Putamen (tissue), 1 donor: Measurements from ENCODE around the gene USP6NL.

Source experiments
- DNase-seq: peaks from one replicate; pipeline ENCODE4 v3.0.0-alpha.2; 2016; ENCODE audit warnings: low spot score

Gene USP6NL

DNA sequence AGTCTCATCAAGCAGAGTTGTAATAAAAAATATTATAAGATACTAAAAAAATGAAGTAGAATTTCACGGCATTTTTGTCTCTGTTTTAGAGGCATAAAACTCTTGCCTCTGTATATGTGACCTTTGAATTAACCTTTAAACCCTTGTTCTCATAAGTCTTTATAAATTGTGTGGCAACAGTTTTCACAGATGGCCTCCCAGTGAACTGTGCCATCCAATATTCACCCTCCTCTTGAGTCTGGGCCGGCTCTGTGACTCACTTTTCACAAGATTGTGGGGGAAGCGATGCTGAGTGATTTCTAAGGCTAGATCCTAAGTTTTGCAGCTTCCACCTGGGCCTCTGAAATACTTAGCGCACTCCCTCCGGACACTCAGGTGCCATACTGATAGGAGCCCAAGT is 4.6 kb upstream of the USP6NL start:
- DNase-seq = no peak

DNA sequence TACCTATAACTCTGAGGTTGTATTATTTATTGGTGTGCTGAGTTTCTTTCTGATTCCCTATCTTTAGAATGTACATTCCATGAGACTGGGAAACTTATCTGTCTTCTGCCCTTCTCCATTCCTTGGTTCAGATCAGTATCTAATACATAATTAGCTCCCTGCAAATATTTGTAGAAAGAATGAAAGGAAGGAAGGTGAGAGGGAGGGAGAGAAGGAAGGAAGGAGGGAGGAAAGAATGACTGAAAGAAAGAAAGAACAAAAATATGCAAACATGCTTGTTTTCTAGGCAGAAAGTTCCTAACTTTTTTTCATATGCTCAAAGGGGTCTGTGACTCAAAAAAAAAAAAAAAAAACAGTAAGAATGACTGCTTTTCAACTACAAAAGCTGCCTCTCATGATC is 3.9 kb upstream of the USP6NL start:
- DNase-seq = no peak

DNA sequence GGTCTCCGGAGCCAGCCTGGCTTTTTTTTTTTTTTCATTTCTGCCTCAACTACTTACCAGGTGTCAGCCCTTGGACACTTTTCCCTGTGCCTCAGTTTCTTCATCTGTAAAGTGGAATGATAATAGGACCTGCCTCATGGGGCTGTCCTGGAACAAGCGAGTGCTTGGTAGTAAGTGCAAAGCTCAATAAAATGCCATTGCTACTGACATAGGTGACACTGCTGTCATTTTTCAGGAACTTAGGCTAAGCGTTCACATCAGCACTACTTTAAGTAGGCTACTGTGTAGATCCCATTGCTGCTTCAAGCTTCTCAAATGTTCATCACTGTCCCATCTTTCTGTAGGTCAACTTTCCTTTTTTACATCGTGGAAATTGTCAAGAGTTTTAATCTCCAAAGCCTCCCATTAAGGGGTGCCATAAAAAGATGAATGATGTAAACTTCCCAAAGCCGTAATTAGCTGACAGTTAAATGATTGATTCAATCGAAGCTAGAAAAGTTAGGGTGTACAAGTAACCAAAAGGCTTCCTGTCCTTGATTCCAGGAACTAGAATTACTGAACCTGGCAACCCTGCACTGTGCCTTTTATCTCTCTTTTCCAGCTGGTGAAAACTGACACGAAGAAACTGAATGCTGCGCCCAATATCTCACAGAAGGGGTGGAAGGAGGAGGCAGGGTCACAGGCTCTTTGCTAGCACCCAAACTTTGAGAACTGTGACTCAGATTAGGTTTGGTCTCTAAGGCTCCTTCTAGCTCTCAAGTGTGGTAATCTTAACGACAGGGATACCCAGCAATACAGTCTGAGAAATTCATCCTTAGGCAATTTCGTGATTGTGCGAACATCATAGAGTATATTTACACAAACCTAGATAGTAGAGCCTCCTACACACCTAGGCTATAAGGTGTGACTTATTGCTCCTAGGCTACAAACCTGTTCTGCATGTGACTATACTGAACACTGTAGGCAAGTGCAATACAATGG is 861 bp upstream of the USP6NL start:
- peak; percentile 17 for DNase-seq

DNA sequence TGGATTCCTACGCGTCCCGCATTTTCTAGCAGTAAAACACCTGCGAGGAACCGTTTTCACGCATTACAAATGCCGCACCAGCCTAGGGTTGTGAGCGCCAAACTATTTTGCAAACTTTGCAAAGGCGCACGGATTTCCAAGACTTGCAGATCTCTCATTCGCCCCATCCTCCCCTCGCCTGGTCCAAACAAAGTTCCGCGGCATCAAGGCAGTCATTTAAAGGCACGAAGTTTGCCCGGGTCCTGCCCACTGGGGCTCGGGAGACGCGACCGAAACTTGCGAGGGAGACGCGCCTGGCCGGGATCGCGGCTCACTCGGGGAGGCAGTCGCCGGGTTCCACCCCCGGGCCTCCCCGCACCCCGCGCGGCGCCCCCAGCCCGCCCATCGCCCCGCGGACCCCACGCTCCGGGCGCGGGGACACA is 613 bp downstream of the USP6NL start:
- no peak for DNase-seq

DNA sequence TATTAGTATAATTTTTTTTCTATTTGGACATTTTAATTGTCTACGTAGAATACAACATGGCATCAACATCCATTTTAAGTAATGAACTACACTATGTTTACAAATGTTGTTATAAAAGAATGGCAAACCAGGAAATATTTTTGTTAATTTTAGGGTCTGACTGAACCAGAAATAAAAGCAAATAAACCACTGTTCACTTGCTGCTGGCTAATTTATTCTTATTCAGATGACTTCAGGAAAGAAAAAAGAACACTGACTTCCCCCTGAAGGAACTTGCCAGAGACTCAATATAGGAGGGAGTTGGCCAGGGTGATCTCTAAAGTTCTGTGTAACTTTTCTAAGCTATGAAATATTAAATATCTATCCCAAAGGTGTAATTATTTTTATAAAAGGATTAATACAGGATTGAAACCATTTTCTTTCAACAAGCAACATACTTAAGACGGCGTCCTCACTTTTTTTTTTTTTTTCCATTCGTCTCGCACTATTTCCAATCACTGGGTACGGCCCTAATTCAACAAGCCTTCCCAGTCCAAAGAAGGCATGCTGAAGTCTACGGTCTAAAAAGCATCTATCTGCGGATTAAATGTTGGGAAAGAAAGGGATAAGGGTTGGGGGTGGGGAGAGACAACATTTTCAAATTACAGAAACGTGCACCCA is 1.2 kb downstream of the USP6NL start:
- DNase-seq = no peak

DNA sequence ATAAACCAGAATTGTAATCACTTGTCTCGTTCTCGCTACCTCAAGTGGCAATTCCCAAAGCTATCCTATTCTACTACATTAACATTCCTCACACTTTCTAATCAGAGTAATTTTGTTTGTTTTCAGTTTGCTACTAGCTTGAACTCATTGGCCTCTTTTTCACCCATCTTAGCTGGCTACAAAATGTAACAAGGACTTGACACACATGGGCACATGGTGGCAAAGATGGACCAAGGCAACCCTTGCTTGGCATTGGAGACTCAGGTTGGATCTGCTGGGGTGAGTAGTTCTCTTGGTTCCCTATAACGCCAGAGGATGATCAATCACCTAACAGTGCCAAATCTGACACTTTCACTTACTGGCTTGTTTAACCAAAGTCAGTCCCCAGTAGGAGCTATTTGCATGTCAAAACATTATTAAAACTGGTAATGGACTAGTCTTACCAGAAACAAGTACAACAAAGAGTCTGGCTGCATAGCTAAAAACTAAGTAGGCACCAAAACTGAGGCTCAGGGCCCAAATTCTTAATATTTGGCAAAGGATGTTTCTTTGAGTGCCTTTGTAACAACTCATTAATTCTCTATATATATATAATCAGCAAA is 1.9 kb downstream of the USP6NL start:
- DNase-seq = no peak

DNA sequence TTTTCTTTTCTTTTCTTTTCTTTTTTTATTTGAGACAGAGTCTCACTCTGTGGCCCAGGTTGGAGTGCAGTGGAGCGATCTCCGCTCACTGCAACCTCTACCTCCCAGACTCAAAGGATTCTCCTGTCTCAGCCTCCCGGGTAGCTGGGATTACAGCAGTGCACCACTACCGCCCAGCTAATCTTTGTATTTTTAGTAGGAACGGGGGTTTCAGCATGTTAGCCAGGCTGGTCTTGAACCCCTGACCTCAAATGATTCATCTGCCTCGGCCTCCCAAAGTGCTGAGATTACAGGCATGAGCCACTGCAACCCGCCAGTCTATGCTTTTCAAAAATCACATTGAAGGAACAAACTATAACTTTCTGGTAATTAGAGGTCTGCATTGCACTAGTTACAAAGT is 2.4 kb downstream of the USP6NL start:
- DNase-seq = no peak

DNA sequence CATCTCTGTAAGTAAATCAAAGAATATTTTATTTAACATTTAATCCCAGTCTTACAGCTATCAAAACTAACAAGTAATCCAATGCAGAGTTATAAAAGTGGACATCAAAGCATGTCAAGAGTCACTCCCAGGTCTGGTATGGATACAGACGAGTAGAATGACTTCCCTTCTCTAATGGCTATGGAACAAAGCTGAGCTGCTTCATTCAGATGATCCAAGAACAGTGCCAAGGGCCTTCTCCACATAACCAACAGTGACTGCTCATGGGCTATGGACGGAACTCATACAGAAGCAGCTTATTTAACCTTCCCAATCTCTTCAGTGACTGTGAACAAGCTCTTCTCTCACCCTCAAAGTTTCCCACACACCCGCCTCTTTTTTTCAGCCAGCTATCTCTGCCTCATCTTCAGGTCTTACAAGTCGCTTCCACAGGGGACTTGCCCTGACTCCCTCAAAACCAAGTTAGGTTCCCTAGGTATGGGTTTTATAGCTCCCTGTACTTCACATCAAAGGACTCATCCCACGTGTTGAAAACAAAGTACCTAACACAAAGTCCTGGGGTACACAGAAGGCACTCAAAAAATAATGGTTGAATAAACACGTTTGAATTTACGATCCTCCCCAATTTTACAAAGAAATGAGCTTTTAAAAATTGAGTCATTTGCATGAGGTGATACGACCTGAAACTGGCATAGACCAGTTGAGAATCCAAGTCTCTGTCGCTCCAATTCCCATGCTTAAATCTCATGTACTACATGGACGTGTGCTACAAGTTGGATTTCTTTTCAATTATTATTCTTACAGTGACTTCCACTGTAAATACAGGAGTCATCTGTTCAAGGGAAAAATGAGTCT is 3.1 kb downstream of the USP6NL start:
- DNase-seq = no peak

DNA sequence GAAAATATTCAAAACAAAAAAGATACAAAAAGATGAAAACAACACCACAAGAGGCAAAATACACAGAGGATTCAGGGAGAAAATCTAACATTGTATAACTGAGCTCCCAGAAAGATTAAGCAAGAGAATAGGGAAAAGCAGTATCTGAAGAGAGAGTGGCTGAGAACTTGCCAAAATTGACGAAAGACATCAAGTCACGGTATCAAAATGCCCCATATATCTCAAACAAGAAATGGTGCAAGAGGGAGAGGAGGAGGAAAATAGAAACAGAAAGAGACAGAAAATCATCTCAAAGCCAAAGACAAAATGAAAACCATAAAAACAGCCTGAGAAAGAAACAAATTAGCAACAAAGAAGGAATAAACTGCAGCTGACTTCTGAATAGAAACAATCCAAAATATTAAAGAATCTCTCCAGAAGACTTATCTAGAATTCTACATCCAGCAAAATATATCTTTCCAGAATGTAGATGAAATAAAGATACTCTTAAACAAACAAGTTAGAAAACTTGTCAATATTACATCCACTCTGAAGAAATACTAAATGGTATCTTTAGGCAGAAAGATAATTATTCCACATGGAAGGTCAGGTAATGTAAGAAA is 5.5 kb downstream of the USP6NL start:
- DNase-seq = no peak

DNA sequence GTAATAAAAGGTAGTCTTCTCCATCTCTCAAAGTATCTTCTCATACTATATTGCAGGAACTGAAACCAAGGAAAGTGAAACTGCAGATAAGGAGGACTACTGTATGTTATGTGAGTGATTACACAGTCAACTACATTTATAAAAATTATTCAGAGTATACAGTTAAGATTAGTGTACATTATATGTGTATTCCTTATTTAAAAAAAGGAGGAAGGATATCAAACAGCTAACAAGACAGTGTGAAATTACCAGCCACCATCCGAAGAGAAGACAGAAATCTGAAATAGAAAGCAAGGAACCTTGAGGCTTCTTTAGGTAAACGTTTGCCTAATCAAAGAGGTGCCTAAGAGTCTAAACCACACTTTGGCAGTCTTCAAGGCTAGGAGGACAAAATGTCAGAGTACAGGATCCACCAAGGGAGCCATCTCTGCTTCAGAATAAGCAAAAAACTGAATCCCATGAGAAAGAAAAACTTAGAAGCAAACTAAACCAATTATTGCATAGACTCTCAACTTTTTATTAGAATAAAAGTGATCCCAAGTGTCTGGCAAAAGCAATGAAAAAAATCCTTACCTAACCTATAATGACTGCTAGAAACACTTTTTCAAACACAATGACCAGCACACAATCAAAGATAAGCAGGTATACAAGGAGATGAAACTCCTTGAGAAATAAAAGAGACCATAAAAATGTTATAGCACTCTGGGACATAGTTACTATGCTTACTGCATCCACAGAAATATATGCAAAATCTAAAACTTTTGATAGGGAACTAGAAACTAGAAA is 6.4 kb downstream of the USP6NL start:
- DNase-seq = no peak

DNA sequence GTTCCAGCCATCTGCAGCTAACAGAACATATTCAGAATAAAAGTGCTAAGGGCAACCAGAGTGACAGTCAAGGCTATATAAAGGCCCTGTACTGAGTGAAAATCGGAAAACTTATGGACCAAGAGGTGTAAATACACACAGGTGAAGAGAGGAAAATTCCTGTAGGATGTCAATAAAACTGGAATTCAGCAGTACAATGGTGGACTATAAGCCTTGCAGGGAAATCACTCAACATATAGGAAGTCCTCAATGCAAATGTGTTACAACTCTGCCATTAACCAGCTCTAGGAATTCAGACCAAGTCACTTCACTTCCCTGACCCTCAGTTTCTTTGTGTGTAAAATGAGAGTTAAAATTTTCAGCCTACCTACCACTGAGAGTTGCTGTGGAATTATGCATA is 7.7 kb downstream of the USP6NL start:
- no peak for DNase-seq

DNA sequence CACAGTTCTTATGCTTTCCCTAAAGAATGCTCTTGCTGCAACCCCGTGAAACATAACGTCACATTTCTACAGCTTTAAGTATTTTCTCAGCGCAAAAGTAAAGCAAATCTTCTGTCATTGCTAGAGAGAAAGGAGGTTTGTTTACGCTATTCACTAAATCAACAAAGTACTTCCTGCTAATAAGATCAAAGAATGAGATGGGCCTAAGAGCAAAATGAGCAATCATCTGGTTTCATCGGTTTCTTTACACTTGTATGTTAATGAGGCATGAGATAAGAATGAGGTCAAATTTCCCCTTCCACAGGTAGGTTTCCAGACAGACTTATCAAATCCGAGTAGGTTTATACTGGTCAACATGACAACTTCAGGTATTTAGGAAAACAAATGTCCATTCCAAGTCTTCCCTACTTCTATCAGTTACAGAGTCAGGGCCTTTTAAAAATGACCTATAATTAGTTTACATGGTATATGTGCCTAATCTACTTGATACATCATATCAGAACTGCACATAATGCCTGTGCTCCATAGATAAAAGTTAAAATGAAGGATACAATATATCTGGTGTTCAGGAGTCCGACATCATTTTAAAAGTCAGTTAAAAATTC is 8.4 kb downstream of the USP6NL start:
- DNase-seq = no peak

DNA sequence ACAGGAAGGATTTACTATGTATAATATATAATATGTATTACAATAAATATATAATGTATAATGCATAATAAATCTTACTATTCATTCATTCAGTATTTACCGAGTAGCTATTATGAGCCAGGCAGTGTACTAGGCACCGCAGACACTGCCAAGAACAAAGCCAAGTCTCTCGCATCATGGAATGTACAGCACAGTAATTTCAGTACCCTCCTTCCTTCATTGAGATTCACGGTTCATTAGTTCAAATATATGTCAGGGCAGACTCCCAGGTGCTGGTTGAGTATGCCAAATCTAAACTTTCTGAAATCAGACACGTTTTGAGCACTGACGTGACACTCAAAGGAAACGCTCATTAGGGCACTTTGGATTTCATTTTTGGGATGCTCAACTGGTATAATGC is 9.1 kb downstream of the USP6NL start:
- DNase-seq = no peak

DNA sequence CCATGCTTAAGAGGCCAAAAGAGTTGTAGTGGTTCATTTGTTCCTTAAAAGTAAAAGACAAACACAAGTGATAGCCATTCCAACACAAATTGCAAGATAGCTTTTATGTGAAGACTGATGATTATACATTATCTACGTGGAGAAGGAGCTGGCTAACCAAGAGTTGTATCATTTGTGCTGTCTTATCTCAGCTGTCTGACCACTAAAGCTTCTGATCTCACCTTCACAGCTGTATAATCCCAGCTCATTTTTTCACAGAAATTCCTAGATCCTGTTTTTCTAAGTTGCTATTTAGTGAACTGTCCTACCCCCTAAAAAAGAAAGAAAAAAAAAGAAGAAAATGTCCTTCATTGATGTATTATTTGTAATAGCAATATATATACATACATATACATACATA is 9.8 kb downstream of the USP6NL start:
- no peak for DNase-seq

DNA sequence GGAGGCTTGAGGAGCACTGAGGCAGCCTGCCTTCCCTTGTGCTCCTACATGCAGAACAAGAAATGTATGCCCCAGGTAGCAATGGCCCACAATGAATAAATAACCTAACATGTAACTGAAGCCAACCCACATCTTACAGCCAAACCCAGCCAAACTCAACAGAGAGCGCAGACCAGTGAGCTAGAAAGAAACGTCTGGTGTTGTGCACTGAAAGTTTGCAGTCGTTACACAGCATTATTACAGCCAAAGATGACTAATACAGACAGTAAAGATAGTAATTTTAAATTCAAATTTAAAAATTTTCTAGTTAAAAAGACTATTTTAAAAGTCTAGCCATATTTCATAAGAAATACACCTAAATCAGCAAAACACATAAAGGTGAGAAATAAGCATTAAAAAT is 11.2 kb downstream of the USP6NL start:
- DNase-seq = no peak

DNA sequence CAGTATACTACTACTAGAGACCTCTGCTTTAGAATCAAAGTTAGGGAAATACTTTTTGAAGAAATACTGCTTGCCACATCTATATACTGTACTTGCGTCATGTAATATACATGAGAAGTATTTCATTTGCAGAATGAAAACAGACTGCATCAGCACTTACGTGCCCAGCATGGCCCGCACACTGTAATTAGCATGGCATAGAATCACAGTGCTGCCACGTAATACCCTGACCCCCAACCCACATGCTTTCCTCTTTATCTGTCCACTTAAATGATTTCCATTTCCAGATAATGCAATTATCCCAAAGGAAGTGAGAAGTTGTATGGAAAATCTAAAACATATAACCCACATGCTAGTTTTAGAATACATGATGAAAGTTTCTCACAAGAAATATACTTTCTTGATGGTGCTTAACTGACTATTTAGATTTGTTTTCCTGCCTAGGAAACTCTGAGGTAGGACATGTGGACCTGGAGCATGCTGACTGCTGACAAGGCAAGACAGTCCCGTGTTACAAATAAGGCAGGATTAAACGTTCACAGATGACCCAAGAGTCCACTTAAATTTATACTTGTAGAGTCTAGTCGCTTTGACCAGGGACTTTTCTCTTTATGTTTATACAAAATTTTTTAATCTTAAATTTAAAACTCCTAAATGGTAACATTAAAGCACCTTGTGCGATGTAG is 12.6 kb downstream of the USP6NL start:
- no peak for DNase-seq

DNA sequence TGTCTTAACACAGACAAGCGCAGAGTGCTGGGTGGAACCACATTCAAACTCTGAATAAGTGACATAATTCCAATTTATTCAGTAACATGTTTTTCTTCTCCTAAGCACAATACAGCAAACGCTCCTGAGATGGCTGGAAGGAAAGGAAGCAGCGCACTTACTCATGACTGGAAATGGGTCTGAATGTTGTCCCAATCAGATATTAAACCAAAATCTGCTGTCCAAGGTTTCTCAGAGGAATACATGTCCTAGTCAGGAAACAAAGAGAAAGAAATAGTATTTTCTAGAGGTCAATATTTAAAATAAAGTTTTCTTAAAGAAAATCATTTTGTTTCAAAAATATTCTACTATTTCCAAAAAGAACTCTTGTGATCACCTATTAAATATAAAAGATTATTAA is 14.0 kb downstream of the USP6NL start:
- DNase-seq = no peak

DNA sequence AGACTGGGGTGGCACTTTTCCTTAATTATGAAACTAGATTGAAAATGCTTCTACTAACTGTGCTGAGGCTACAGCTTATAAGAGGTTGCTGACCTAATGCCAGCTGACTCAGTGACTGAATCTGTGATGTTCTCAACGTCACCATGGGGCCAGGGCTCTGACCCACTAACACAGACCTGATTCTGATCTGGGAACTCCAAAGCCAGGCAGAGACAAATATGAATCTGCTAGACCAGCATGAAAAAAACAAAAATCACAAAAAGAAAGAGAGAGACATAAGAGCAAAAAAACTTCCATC is 16.1 kb downstream of the USP6NL start:
- no peak for DNase-seq

DNA sequence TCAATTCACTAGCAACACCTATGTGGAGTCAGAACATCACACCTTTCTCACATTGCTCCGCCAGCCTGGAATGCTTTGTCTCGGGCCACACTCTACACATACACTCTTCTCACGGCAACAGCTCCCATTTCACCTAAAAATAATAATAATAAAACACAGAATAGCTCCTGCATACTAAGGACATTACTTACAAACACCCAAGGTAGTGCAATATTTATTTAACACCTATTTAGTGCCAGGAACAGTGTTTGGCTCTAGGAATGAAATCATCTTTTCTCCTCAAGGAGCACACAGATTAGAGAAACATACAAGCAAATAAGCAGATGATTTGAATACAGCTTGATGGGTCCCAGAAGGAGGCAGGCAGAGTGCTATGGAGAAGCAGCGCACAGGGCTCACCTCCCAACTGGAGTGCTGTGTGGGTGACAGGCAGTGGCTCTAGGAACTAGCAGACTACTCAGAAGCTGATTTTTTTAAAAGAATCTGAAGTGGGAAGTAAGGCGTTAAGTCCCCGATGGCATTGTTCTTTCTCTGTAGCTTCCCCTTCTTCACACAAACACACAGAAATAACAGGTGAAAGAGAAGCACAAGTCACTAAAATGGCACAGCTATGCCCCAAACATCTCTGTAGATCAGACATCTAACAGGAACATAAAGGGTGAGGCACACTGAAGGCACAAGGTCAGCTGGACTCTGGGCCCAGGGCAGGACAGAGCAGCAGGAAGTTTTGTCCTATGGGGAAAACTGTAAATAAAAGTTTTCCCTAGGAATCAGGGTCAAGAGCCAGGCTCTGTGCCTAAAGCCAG is 16.7 kb downstream of the USP6NL start:
- no peak for DNase-seq
